ENCODE data around the gene FAM110C. TPM values are rescaled to one million over a fixed set of nuclear protein-coding genes. Genes with fewer than 3 reads are reported as not detected.

Gene FAM110C
- total RNA-seq, 4 donors from 2014 or later = 0.10 TPM; not detected in 3

DNA sequence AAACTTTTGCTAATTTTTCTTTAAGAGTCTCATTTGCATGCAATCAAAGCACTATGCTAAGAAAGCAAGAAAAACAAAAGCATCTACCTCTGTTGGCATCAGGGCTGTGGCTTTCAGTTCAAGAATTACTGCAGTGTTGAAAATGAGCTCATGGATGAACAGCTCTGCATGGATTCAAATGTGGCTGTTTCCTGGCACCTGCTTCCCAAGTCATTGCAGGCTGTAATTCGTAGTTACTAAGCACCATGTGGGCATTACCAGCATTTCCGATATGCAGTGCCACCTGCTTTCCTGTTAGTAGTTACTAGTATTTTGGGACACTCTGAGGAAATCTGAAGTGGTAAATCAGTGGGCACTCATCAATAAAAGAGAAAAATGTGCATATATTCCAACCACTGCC, 37.8 kb upstream of the FAM110C start:
- Histone ChIP-seq H3K9me3 (no peaks in the 10 kb centered on the region), H3K4me1 (no peaks in the 10 kb centered on the region), H3K27me3 (no peaks in the 10 kb centered on the region), H3K4me3 (no peak overlapping the region), H3K27ac (no peak overlapping the region), H3K36me3 (no peaks in the 10 kb centered on the region)
- TF ChIP-seq, protein P1, sequence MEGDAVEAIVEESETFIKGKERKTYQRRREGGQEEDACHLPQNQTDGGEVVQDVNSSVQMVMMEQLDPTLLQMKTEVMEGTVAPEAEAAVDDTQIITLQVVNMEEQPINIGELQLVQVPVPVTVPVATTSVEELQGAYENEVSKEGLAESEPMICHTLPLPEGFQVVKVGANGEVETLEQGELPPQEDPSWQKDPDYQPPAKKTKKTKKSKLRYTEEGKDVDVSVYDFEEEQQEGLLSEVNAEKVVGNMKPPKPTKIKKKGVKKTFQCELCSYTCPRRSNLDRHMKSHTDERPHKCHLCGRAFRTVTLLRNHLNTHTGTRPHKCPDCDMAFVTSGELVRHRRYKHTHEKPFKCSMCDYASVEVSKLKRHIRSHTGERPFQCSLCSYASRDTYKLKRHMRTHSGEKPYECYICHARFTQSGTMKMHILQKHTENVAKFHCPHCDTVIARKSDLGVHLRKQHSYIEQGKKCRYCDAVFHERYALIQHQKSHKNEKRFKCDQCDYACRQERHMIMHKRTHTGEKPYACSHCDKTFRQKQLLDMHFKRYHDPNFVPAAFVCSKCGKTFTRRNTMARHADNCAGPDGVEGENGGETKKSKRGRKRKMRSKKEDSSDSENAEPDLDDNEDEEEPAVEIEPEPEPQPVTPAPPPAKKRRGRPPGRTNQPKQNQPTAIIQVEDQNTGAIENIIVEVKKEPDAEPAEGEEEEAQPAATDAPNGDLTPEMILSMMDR (IDR thresholded peaks at IDR 0.05 in 4 of 5, conservative IDR thresholded peaks at IDR 0.05 in 1 of 5) = no peak
- no peak for TF ChIP-seq POLR2A (IDR thresholded peaks at IDR 0.05)
- no peak for ATAC-seq
- intact Hi-C loops (cut with DNase I; ENCODE audit: low total_unique reads) = no loop called here
- in situ Hi-C loops (cut with MboI; ENCODE audit: low sequenced_read_pairs in 4 of 4) = no loop called here
- DNase-seq = no peak

DNA sequence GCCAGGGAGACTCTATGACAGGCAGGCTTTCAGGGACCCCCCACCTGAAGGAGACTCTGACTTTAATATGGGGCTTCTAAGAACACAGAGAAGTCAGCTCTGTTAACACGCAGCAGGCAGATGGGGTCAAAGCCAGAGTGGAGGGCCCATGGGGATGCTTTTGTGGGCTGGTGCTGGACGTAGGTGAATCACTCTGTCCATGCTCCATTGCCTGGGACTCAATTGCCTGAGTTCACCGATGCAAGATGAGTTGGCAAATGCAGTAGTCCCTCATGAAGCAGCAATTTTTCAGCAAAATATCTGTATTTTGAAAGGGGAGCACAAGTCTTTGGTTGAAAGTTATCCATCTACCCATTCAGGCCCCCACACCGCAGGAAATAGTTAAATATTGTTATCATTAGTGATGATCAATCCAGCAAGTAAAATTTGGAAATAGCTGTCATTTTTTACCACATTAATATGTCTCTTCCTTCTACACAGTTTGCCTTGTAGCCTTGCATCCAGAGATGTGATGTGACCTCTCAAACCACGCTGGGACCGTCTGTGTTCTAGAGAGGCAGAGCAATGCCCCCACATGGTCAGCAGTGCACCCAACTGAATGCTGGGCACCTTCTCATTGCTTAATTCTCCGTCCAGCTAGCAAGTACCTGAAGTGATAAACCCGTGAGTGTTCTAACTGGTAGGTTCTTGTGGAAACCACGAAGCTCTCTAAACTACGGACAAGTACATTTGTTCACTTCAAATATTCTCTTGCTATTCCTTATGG, 34.8 kb upstream of the FAM110C start:
- Histone ChIP-seq H3K27ac (no peak overlapping the region), H3K36me3 (no peaks in the 10 kb centered on the region), H3K27me3 (no peaks in the 10 kb centered on the region), H3K9me3 (no peaks in the 10 kb centered on the region), H3K4me3 (no peak overlapping the region), H3K4me1 (no peaks in the 10 kb centered on the region)
- intact Hi-C loops (cut with DNase I; ENCODE audit: low total_unique reads) (no loop called here), in situ Hi-C loops (cut with MboI; ENCODE audit: low sequenced_read_pairs in 4 of 4) (no loop called here)
- TF ChIP-seq POLR2A (IDR thresholded peaks at IDR 0.05) = no peak
- TF ChIP-seq, protein P1 (IDR thresholded peaks at IDR 0.05 in 4 of 5, conservative IDR thresholded peaks at IDR 0.05 in 1 of 5) = no peak
- DNase-seq (no peak), ATAC-seq (no peak)

DNA sequence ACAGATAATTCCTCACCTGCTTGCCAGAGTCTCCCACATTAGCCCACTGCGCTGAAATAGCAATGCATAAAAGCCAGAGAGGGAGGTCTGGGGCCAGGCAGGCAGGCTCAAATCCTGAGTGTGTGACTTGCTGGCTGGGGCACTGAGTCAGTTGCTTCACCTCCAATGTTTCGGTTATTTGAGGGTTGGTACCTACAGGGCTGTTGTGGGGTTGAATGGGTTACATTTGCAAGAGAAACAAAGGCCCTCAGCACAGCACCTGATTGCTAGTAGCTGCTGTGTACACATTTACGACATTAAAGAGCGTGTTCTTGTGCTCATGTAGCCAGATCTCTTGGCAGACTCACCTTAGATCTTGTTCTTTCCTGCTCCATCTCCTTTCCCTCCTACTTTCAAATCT, 34.1 kb upstream of the FAM110C start:
- Histone ChIP-seq H3K27ac (no peak overlapping the region), H3K4me1 (no peaks in the 10 kb centered on the region), H3K4me3 (no peak overlapping the region), H3K36me3 (no peaks in the 10 kb centered on the region), H3K9me3 (no peaks in the 10 kb centered on the region), H3K27me3 (no peaks in the 10 kb centered on the region)
- no peak for DNase-seq
- no peak for ATAC-seq
- intact Hi-C loops (cut with DNase I; ENCODE audit: low total_unique reads) = no loop called here
- TF ChIP-seq, protein P1 (IDR thresholded peaks at IDR 0.05 in 4 of 5, conservative IDR thresholded peaks at IDR 0.05 in 1 of 5) = no peak
- no peak for TF ChIP-seq POLR2A (IDR thresholded peaks at IDR 0.05)
- in situ Hi-C loops (cut with MboI; ENCODE audit: low sequenced_read_pairs in 4 of 4) = no loop called here

DNA sequence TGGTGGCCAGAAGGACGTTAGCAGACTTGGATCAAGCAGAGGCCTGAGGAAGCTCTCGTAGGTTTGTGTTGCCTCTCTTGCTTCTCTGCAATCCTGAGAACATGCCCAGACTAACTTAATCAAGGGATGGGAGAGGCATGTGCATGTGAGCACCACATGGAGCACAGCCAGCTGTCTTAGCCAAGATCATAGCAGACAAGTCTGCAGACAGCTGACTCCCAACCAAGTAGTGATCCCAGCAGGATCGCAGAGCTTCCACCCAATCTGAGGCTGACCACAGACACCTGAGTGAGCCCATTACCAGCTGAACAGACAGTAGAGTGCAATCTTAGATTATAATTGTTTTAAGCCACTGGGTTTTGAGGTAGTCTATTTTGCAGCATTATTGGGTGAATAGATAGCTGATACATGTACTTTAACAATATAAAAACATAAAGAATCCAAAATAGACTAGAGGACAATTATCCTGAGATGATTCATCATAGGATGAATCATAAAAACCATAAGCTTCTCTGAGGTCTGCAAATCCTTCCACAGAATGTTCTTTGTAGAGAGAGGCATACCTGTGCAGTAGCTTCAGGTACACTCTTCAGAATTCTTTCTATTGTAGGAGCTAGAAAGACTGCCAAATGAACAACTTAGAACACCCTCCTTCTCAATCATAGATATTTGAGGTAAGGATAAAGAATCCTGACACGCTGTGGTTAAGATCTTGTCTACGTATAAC, 25.2 kb upstream of the FAM110C start:
- TF ChIP-seq POLR2A (IDR thresholded peaks at IDR 0.05) = no peak
- TF ChIP-seq, protein P1 (IDR thresholded peaks at IDR 0.05 in 4 of 5, conservative IDR thresholded peaks at IDR 0.05 in 1 of 5) = no peak
- DNase-seq = no peak

More for the DNA sequence above, 25.2 kb upstream of the FAM110C start:
- Histone ChIP-seq H3K27ac (no peak overlapping the region), H3K4me1 (no peaks in the 10 kb centered on the region), H3K27me3 (no peaks in the 10 kb centered on the region), H3K36me3 (no peaks in the 10 kb centered on the region), H3K4me3 (no peak overlapping the region), H3K9me3 (no peaks in the 10 kb centered on the region)
- intact Hi-C loops (cut with DNase I; ENCODE audit: low total_unique reads) (no loop called here), in situ Hi-C loops (cut with MboI; ENCODE audit: low sequenced_read_pairs in 4 of 4) (no loop called here)
- no peak for ATAC-seq

Data from gastrocnemius medialis (tissue), 4 donors.